ENCODE results near the gene EEA1. TPM values are rescaled to one million over a fixed set of nuclear protein-coding genes. Genes with fewer than 3 reads are reported as not detected.

Gene EEA1
- total RNA-seq = 10 to 100 TPM; 34.2 to 35.8 (median 34.6) TPM
- long read RNA-seq, donor 1, partial matches to known transcripts = 9 of 12 reads
- long read RNA-seq, donor 1, other reads (novel, unspliced or antisense) = 2 of 12 reads
- long read RNA-seq, donor 2, partial matches to known transcripts = 19 of 22 reads
- long read RNA-seq, donor 2, other reads (novel, unspliced or antisense) = 3 of 22 reads

GRCh38 chr12:92928962-92929915 lies at the start of gene EEA1:
Gene EEA1 (minus strand): TSS chr12:92929295. CDS start chr12:92929066, 229 bp downstream.
- Histone ChIP-seq H3K36me3 (ENCODE audit: low read depth) (no peaks in the 10 kb centered on the region), H3K4me3 (peak within 1 kb of the TSS; percentile 66), H3K4me1 (ENCODE audit: low read depth) (peaks cover 17% of the 10 kb centered on the region), H3K9me3 (no peaks in the 10 kb centered on the region)
- peak; percentile 94 for ATAC-seq
- DNase-seq = peak; percentile 96 to 99 (median 98)
- no peak for TF ChIP-seq CTCF (IDR thresholded peaks at IDR 0.05)
- intact Hi-C loops (cut with DNase I, micrococcal nuclease) = no loop called here

GRCh38 chr12:92978607-92979006 lies 49.5 kb upstream of the EEA1 start:
- Histone ChIP-seq H3K9me3 (peaks cover 22% of the 10 kb centered on the region), H3K36me3 (ENCODE audit: low read depth) (no peaks in the 10 kb centered on the region), H3K4me1 (ENCODE audit: low read depth) (no peaks in the 10 kb centered on the region), H3K4me3 (no peak overlapping the region)
- TF ChIP-seq CTCF (IDR thresholded peaks at IDR 0.05) = no peak
- ATAC-seq (no peak), DNase-seq (no peak)
- intact Hi-C loops (cut with DNase I, micrococcal nuclease) = no loop called here

GRCh38 chr12:92977326-92977725 lies 48.2 kb upstream of the EEA1 start:
- H3K4me1 ChIP-seq (ENCODE audit: low read depth) = no peaks in the 10 kb centered on the region
- H3K4me3 ChIP-seq = no peak overlapping the region
- ATAC-seq (no peak), DNase-seq (no peak)
- H3K9me3 ChIP-seq = peaks cover 22% of the 10 kb centered on the region
- no peak for TF ChIP-seq CTCF (IDR thresholded peaks at IDR 0.05)
- intact Hi-C loops (cut with DNase I, micrococcal nuclease) = no loop called here
- H3K36me3 ChIP-seq (ENCODE audit: low read depth) = no peaks in the 10 kb centered on the region

- DNase-seq = no peak
- no peak overlapping the region for H3K4me3 ChIP-seq
Observed at GRCh38 chr12:92974759-92975158, 45.7 kb upstream of the EEA1 start.

GRCh38 chr12:92973614-92974013 lies 44.5 kb upstream of the EEA1 start:
- H3K9me3 ChIP-seq = peaks cover 7% of the 10 kb centered on the region
- H3K36me3 ChIP-seq (ENCODE audit: low read depth) = no peaks in the 10 kb centered on the region
- no peak for TF ChIP-seq CTCF (IDR thresholded peaks at IDR 0.05)
- no peak for DNase-seq
- ATAC-seq = peak; percentile 36
- intact Hi-C loops (cut with DNase I, micrococcal nuclease) = no loop called here
- H3K4me1 ChIP-seq (ENCODE audit: low read depth) = no peaks in the 10 kb centered on the region
- no peak overlapping the region for H3K4me3 ChIP-seq

More at GRCh38 chr12:92974759-92975158, 45.7 kb upstream of the EEA1 start:
- no peak for TF ChIP-seq CTCF (IDR thresholded peaks at IDR 0.05)
- H3K36me3 ChIP-seq (ENCODE audit: low read depth) = no peaks in the 10 kb centered on the region
- no peaks in the 10 kb centered on the region for H3K4me1 ChIP-seq (ENCODE audit: low read depth)
- intact Hi-C loops (cut with DNase I, micrococcal nuclease) = no loop called here
- no peak for ATAC-seq
- peaks cover 7% of the 10 kb centered on the region for H3K9me3 ChIP-seq
